Measurements from ENCODE around the gene APBA2.
"Not testable (repeated sequence)": the region's sequence is repeated elsewhere in the genome, so short reads cannot be mapped to it uniquely, and the experiment has no call there.

The APBA2 gene

GRCh38 chr15:29024662-29025061, 138.9 kb downstream of the APBA2 start:
- Histone ChIP-seq H3K4me3 (ENCODE audit: low read depth in 1 of 5, low read length in 5 of 5) (no peak overlapping the region), H3K27ac (ENCODE audit: low read depth, low read length) (no peak overlapping the region), H3K9ac (ENCODE audit: low read length in 5 of 5) (no peak overlapping the region), H3K9me3 (ENCODE audit: control insufficient read depth in 5 of 5, low read length in 5 of 5) (peaks cover 0 to 2% (median 0%) of the 10 kb centered on the region in 5 donors), H3K36me3 (ENCODE audit: control insufficient read depth in 5 of 5, insufficient read depth in 5 of 5, low read length in 5 of 5) (no peaks in the 10 kb centered on the region), H3K27me3 (ENCODE audit: control insufficient read depth in 5 of 5, insufficient read depth in 4 of 5, low read length in 5 of 5) (no peaks in the 10 kb centered on the region), H3K4me1 (ENCODE audit: control insufficient read depth in 5 of 5, insufficient read depth in 5 of 5, low read length in 5 of 5) (no peaks in the 10 kb centered on the region)

DNA sequence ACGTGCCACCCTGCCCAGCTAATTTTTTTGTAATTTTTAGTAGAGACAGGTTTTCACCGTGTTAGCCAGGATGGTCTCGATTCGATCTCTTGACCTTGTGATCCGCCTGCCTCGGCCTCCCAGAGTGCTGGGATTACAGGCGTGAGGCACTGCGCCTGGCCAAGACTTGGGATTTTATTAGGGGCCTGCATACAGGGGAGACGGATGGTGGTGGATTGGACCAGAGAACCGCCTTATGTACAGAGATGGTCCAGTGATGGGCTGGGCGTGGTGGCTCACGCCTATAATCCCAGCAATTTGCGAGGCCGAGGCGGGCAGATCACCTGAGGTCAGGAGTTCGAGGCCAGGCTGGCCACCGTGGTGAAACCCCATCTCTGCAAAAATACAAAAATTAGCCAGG, 139.6 kb downstream of the APBA2 start:
- not testable (repeated sequence) for H3K36me3 ChIP-seq (ENCODE audit: control insufficient read depth in 5 of 5, insufficient read depth in 5 of 5, low read length in 5 of 5); H3K4me1 ChIP-seq (ENCODE audit: control insufficient read depth in 5 of 5, insufficient read depth in 5 of 5, low read length in 5 of 5); H3K27me3 ChIP-seq (ENCODE audit: control insufficient read depth in 5 of 5, insufficient read depth in 4 of 5, low read length in 5 of 5); H3K9ac ChIP-seq (ENCODE audit: low read length in 5 of 5); H3K4me3 ChIP-seq (ENCODE audit: low read depth in 1 of 5, low read length in 5 of 5); H3K9me3 ChIP-seq (ENCODE audit: control insufficient read depth in 5 of 5, low read length in 5 of 5); H3K27ac ChIP-seq (ENCODE audit: low read depth, low read length)

GRCh38 chr15:29028158-29028557, 142.4 kb downstream of the APBA2 start:
- H3K4me1 ChIP-seq (ENCODE audit: control insufficient read depth in 5 of 5, insufficient read depth in 5 of 5, low read length in 5 of 5), result not testable (repeated sequence)

DNA sequence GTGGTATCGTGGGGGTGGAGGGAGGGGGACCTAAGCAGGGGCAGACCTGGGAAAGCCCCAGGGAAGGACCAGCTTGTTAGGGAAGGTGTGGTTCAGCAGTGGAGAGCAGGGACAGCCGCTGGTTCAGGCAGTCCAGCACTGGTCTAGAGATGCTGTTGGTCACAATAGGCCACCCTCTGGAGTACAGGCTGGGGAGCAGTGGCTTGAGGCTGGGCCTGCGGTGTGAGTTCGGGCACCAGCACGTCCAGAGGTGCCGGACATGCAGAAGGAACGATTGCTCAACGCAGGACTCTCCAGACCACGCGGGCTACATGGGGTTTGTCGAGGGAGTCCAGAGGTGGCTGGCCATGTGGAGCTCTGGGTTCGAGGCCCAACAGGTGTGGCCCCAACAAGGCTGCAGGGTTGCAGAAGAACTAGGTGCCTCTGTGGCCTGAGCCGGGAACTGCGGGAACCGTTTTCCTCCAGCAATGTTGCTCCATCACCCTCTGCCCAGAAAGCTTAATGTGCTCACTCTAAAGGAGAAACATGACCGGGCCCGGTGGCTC, 143.9 kb downstream of the APBA2 start:
- Histone ChIP-seq H3K36me3 (ENCODE audit: control insufficient read depth in 5 of 5, insufficient read depth in 5 of 5, low read length in 5 of 5) (no peaks in the 10 kb centered on the region), H3K9me3 (ENCODE audit: control insufficient read depth in 5 of 5, low read length in 5 of 5) (peaks cover 0 to 3% (median 0%) of the 10 kb centered on the region in 5 donors), H3K27ac (ENCODE audit: low read depth, low read length) (no peak overlapping the region), H3K4me3 (ENCODE audit: low read depth in 1 of 5, low read length in 5 of 5) (no peak overlapping the region), H3K9ac (ENCODE audit: low read length in 5 of 5) (no peak overlapping the region), H3K4me1 (ENCODE audit: control insufficient read depth in 5 of 5, insufficient read depth in 5 of 5, low read length in 5 of 5) (no peaks in the 10 kb centered on the region), H3K27me3 (ENCODE audit: control insufficient read depth in 5 of 5, insufficient read depth in 4 of 5, low read length in 5 of 5) (no peaks in the 10 kb centered on the region)

More at GRCh38 chr15:29028158-29028557, 142.4 kb downstream of the APBA2 start:
- H3K36me3 ChIP-seq (ENCODE audit: control insufficient read depth in 5 of 5, insufficient read depth in 5 of 5, low read length in 5 of 5); H3K9me3 ChIP-seq (ENCODE audit: control insufficient read depth in 5 of 5, low read length in 5 of 5); H3K4me3 ChIP-seq (ENCODE audit: low read depth in 1 of 5, low read length in 5 of 5); H3K9ac ChIP-seq (ENCODE audit: low read length in 5 of 5); H3K27ac ChIP-seq (ENCODE audit: low read depth, low read length); H3K27me3 ChIP-seq (ENCODE audit: control insufficient read depth in 5 of 5, insufficient read depth in 4 of 5, low read length in 5 of 5): not testable (repeated sequence)

DNA sequence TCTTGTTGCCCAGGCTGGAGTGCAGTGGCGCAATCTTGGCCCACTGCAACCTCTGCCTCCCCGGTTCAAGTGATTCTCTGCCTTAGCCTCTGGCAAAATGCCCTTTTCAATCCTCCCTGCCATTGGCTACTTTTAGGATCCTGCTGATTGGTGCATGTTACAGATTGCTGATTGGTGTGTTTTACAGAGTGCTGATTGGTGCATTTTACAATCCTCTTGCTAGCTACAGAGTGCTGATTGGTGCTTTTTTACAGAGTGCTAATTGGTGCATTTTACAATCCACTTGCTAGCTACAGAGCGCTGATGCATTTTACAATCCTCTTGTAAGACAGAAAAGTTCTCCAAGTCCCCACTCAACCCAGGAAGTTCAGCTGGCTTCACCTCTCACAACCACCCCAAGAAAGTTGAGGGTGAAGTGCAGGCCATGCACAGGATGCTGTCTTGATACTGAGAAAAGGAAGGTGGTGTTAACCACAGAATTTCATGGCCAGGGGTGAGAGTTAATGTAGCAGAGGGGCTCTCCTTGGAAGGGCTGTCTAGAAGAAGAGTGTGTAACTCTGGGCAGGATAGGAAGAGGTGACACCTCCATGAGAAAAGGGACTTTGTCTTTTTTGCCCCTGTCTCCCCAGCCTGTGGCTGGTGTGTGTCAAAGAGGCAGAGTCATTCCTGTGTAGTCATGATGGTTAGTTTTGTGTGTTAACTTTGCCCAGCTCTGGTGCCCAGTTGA, 145.9 kb downstream of the APBA2 start:
- H3K9ac ChIP-seq (ENCODE audit: low read length in 5 of 5), result no peak overlapping the region
- H3K27me3 ChIP-seq (ENCODE audit: control insufficient read depth in 5 of 5, insufficient read depth in 4 of 5, low read length in 5 of 5), result no peaks in the 10 kb centered on the region
- no peak overlapping the region for H3K27ac ChIP-seq (ENCODE audit: low read depth, low read length)
- H3K36me3 ChIP-seq (ENCODE audit: control insufficient read depth in 5 of 5, insufficient read depth in 5 of 5, low read length in 5 of 5), result no peaks in the 10 kb centered on the region
- H3K4me3 ChIP-seq (ENCODE audit: low read depth in 1 of 5, low read length in 5 of 5), result no peak overlapping the region
- peaks cover 0 to 3% (median 0%) of the 10 kb centered on the region in 5 donors for H3K9me3 ChIP-seq (ENCODE audit: control insufficient read depth in 5 of 5, low read length in 5 of 5)
- H3K4me1 ChIP-seq (ENCODE audit: control insufficient read depth in 5 of 5, insufficient read depth in 5 of 5, low read length in 5 of 5), result no peaks in the 10 kb centered on the region

GRCh38 chr15:29032229-29032625, 146.5 kb downstream of the APBA2 start:
- Histone ChIP-seq H3K4me1 (ENCODE audit: control insufficient read depth in 5 of 5, insufficient read depth in 5 of 5, low read length in 5 of 5) (no peaks in the 10 kb centered on the region), H3K27me3 (ENCODE audit: control insufficient read depth in 5 of 5, insufficient read depth in 4 of 5, low read length in 5 of 5) (no peaks in the 10 kb centered on the region), H3K36me3 (ENCODE audit: control insufficient read depth in 5 of 5, insufficient read depth in 5 of 5, low read length in 5 of 5) (no peaks in the 10 kb centered on the region), H3K27ac (ENCODE audit: low read depth, low read length) (no peak overlapping the region), H3K4me3 (ENCODE audit: low read depth in 1 of 5, low read length in 5 of 5) (no peak overlapping the region), H3K9ac (ENCODE audit: low read length in 5 of 5) (no peak overlapping the region), H3K9me3 (ENCODE audit: control insufficient read depth in 5 of 5, low read length in 5 of 5) (peaks cover 0 to 3% (median 0%) of the 10 kb centered on the region in 5 donors)

GRCh38 chr15:29032751-29033150, 147.0 kb downstream of the APBA2 start:
- no peak overlapping the region for H3K9ac ChIP-seq (ENCODE audit: low read length in 5 of 5)
- no peaks in the 10 kb centered on the region for H3K27me3 ChIP-seq (ENCODE audit: control insufficient read depth in 5 of 5, insufficient read depth in 4 of 5, low read length in 5 of 5)
- H3K9me3 ChIP-seq (ENCODE audit: control insufficient read depth in 5 of 5, low read length in 5 of 5), result peaks cover 0 to 3% (median 0%) of the 10 kb centered on the region in 5 donors
- no peak overlapping the region for H3K4me3 ChIP-seq (ENCODE audit: low read depth in 1 of 5, low read length in 5 of 5)
- no peak overlapping the region for H3K27ac ChIP-seq (ENCODE audit: low read depth, low read length)
- no peaks in the 10 kb centered on the region for H3K4me1 ChIP-seq (ENCODE audit: control insufficient read depth in 5 of 5, insufficient read depth in 5 of 5, low read length in 5 of 5)
- no peaks in the 10 kb centered on the region for H3K36me3 ChIP-seq (ENCODE audit: control insufficient read depth in 5 of 5, insufficient read depth in 5 of 5, low read length in 5 of 5)

DNA sequence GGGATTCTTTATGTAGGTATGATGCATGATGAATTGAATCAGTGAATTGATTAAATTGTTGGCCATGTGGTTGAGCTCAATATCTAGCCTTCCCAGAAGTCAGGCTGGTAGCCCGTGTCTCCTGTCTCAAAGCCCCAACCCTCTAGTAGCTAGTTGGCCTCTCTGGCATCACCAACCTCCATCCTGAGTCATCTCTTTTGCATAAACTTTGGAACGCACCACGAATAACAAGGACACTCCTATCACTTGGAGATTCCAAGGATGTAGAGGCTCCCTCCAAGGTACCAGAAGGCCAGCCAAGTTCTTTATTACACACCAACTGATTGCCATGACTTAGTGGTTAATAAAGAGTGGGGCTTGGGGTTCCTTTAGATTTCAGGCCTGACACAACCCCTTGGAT, 148.4 kb downstream of the APBA2 start:
- Histone ChIP-seq H3K4me1 (ENCODE audit: control insufficient read depth in 5 of 5, insufficient read depth in 5 of 5, low read length in 5 of 5) (no peaks in the 10 kb centered on the region), H3K27me3 (ENCODE audit: control insufficient read depth in 5 of 5, insufficient read depth in 4 of 5, low read length in 5 of 5) (no peaks in the 10 kb centered on the region), H3K36me3 (ENCODE audit: control insufficient read depth in 5 of 5, insufficient read depth in 5 of 5, low read length in 5 of 5) (no peaks in the 10 kb centered on the region), H3K9ac (ENCODE audit: low read length in 5 of 5) (no peak overlapping the region), H3K4me3 (ENCODE audit: low read depth in 1 of 5, low read length in 5 of 5) (no peak overlapping the region), H3K27ac (ENCODE audit: low read depth, low read length) (no peak overlapping the region), H3K9me3 (ENCODE audit: control insufficient read depth in 5 of 5, low read length in 5 of 5) (peaks cover 0 to 3% (median 0%) of the 10 kb centered on the region in 5 donors)

GRCh38 chr15:29034593-29035335, 149.0 kb downstream of the APBA2 start:
- Histone ChIP-seq H3K27me3 (ENCODE audit: control insufficient read depth in 5 of 5, insufficient read depth in 4 of 5, low read length in 5 of 5) (no peaks in the 10 kb centered on the region), H3K4me3 (ENCODE audit: low read depth in 1 of 5, low read length in 5 of 5) (no peak overlapping the region), H3K36me3 (ENCODE audit: control insufficient read depth in 5 of 5, insufficient read depth in 5 of 5, low read length in 5 of 5) (no peaks in the 10 kb centered on the region), H3K27ac (ENCODE audit: low read depth, low read length) (no peak overlapping the region), H3K4me1 (ENCODE audit: control insufficient read depth in 5 of 5, insufficient read depth in 5 of 5, low read length in 5 of 5) (no peaks in the 10 kb centered on the region), H3K9me3 (ENCODE audit: control insufficient read depth in 5 of 5, low read length in 5 of 5) (no peaks in the 10 kb centered on the region), H3K9ac (ENCODE audit: low read length in 5 of 5) (no peak overlapping the region)

All from subcutaneous abdominal adipose tissue (tissue), 5 donors.